HG02884 (cell line): ENCODE data around the gene UNC119.
"Not testable (repeated sequence)": the region's sequence is repeated elsewhere in the genome, so short reads cannot be mapped to it uniquely, and the experiment has no call there.

ENCODE experiments used
- ATAC-seq: cut with Tn5 transposase; IDR thresholded peaks from one replicate; pipeline ENCODE4 v1.9.1; 2021; ENCODE audit warnings: mild to moderate bottlenecking, moderate library complexity; ENCODE audit not compliant: unreplicated experiment

UNC119 gene

DNA sequence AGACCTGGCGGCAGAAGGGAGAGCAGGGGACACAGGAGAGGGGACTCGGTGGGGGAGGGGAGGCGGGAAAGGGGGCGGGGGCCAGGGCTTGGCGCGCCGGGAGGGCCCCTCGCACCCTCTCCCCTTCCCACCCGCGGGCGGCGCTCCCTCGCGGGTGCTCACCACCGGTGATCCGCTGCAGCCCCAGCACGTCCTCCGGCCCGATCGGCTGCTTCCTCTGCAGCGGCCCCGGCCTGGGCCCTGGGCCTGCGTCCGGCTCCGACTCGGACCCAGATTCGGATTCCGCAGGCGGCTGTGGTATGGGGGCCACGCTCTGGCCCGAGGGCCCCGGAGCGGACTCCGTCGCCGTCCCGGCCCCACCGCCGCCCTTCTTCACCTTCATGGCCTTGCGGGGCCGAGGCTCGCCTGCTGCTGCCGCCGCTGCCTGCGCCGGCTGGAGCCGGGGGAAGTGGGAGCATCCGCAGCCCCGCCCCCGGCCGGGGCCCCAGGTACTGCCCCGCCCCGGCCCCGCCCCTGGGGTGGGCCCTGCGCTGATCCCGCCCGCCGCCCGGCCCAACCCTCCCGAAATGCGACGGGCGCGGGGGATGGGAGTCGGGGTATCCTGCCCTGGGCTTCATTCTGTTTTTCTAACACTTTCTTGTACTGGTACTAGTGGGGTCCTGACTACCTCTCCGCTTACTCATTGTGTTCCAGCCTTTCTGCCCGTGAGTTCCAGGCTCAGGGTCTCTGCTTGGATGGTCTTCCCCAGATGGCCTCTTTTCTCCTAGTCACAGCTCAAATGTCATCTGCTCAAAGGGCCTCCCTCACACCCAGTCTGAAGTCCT is at the start of gene UNC119:
Gene UNC119, minus strand, starts transcription at position 449 of the 824 bp plus-strand sequence. Its CDS starts 67 bp downstream, at position 382.
- no peak for ATAC-seq

DNA sequence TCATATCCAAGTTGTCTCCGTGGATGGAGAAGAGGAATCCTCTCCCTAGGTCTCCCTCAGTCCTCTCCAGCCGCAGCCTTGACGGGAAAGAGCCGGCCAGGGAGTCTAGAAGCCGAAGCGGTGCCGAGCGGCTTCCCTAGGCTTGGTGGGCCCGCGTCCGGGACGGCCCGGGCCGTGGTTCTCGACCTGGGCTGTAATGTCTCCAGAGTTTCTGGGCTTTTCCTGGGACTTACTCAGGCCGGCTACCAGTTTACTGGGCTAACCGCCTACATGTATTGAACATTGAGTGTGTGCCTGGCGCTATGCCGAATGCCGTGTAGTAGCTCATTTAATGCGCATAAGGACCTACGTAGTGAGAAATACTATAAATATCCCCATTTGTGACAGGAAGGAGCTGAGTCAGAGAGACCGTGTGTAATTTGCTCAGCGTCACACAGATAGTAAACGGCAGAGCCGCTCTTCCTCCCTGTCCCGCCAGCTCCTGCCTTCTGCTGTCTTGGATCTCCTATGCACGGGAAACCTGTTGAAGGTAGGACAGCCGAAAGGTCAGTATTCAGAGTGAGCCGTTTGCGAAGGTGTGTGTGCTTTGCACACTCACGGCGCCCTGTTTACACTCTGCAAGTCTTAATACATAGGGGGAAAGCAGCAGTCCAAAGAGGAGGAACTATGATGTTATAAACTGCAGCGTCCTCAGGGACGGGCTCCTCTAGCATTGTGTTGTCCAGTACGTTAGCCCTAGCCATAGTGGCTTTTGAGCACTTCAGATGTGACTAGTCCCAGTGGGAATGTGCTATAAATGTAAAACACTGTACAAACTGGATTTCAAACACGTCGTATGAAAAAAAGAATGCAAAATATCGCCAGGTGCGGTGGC is 47.1 kb upstream of the UNC119 start:
- peak; percentile 38 for ATAC-seq

- peak; percentile 82 for ATAC-seq
Measured at GRCh38 chr17:28598799-28599310, 46.4 kb upstream of the UNC119 start, which contains the start of gene SPAG5. Gene SPAG5 (minus strand): TSS chr17:28599025. CDS start chr17:28598946, 79 bp downstream.

- no peak for ATAC-seq
Measured at GRCh38 chr17:28598389-28598788, 46.0 kb upstream of the UNC119 start.

- ATAC-seq, result no peak
Measured at GRCh38 chr17:28597606-28598383, 45.4 kb upstream of the UNC119 start.

- no peak for ATAC-seq
Measured at GRCh38 chr17:28592260-28592659, 39.8 kb upstream of the UNC119 start.

DNA sequence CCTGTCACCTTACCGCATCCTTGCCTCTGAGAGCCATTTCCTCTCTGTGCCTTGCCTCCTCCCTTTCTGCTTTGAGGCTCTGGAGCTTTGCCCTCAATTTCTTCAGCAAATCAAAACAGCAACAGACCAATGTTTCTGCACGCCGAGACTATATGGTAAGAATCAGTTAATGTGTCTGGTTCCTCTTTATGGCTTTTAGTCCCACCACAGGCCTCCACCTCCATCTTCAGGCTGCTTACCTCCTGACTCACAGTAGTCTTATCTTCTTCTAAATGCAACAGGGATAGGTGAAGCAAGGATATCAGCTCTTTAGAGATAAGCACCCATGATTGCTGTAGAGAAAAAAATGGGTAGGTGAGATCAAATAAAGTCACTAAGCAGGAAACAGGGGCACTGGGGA is 33.4 kb upstream of the UNC119 start:
- no peak for ATAC-seq

DNA sequence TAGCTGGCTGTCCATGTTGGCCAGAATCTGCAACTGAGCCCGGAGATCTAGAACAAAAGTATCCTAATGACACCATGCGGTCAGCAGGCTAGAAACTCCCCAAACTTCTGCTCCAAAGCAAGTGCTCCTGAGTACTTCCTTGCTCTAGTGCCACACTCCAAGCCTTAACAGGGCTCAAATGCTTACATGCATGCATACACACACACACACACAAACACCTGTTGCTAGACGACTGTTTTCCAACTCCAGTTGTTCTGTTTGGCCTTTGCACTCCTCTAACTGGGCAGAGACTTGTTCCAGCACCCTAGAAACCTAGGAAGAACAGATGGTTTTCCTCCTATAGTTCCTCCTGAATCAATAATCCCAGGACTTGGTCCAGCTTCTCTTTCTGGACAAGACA is 32.0 kb upstream of the UNC119 start:
- no peak for ATAC-seq

GRCh38 chr17:28582513-28582912 is 30.1 kb upstream of the UNC119 start:
- no peak for ATAC-seq

DNA sequence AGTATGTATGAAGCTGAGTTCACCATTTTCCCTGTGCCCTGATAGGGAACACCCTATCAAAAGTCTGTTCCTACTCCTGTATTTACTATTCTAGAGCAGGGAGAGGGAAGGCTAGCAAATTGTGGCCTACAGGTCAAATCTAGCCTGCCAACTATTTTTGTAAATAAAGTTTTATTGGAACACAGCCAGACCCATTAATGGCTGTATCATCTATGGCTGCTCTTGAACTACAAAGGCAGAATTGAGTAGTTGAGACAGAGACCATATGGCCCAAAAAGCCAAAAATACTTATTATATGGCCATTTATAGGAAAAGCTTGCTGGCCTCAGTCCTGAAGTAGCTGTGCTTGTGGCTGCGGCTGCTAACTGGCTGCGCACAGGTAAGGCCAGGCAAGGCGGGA is 28.5 kb upstream of the UNC119 start:
- no peak for ATAC-seq

DNA sequence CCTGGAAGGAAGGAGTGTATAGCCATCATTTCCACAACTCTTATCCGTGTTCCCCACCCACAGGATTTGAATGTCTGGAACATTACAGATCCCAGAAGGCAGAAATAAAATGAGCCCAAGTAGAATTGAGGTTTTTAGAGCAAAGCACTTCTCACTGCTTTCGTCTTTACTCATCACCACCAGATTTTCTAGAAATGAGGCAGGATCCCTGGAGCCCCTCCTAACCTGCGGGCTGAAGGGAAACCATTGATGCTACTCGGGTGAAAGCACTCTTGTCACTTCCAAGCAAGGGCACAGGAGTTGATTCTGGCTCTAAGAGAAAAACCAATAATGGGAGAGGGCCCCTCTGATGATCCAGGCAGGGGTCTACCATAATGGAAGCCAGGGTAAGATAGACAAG is 27.1 kb upstream of the UNC119 start:
- ATAC-seq, result no peak

- ATAC-seq, result no peak
Measured at GRCh38 chr17:28578246-28579195, 26.1 kb upstream of the UNC119 start.

DNA sequence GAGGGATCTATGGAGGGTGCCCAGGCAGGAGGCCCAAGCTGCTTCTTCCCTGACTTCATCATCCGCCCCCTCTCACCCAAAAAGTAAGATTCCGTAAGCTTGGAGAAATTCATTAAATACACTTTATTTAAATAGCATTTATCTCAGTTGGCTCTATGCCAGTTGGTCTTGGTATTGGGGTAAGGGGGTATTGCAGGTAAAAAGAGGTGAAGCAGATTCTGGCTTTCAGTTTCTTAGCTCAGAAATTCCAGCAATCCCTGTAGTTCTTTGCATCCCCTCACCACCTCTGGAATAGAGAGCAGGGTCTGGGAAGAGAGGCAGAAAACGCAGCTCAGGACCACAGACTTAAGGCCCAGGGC is 25.0 kb upstream of the UNC119 start:
- ATAC-seq, result no peak

- ATAC-seq, result peak; percentile 91
Measured at GRCh38 chr17:28576758-28577465, 24.5 kb upstream of the UNC119 start, which contains the start of gene ALDOC. Gene ALDOC (minus strand): TSS chr17:28576895. CDS start chr17:28575532, 1,363 bp downstream.

DNA sequence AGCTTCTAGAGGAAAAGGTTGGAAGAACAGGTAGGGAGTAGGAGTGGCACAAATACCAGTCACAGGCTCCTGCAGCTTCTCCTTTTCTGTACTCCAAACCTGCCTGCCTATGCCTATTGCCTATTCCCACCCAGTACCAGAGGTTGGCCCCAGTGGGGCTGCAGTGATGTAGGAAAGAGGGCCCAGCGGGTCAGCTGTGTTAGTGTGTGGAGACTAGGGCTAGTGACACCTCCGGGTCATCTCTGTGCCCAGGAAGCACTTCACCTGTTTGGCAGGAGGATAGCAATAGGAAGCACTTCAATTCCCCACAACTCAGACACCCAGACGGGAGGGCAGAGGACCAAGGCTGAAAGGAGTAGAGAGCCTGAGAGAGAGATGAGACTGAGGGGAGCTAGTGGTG is 23.6 kb upstream of the UNC119 start:
- not testable (repeated sequence) for ATAC-seq

- no peak for ATAC-seq
Measured at GRCh38 chr17:28575126-28575795, 22.8 kb upstream of the UNC119 start.

DNA sequence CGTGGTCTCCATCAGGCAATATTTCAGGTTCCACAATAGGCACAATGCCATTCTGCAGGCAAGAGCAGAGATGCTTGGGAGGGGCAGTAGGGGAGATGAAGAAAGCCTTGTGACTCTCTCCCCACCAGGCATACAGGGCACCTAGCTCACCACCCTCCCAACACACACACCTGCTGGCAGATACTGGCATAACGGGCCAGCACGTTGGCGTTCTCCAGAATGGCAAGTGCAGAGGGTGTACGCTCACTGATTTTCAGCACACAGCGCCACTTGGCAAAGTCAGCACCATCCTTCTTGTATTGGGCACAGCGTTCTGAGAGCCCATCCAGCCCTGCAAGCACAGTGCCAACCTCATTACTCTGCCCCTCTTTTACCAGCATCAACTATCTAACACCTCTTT is 22.1 kb upstream of the UNC119 start:
- no peak for ATAC-seq

DNA sequence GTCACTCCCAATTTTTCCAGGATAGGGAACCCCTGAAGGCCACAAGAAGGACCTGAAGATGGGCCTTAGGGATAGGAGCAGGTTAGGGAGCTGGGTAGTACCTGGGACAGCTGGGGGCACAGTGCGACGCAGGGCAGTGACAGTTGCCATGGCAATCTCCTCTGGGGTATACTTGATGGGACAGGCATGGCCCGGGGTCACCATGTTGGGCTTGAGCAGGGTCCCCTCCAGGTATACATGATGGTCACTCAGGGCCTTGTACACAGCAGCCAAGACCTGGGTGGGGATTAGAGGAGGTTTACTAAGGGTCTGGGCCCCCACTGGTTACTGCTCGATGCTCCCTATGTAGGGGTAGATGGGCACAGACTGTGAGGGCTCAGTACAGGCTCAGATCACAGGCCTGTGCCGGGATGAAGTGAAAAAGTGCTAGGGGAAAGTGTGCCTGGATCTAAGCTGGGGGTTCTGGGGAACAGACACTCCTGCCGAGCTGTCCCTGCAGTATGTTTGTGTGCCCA is 21.6 kb upstream of the UNC119 start:
- no peak for ATAC-seq
